OCI-LY7 (cell line): Measurements from ENCODE around the gene MYH7. TPM values are rescaled to one million over a fixed set of nuclear protein-coding genes. Genes with fewer than 3 reads are reported as not detected.

Experiments
- BruUV-seq: library from RNA; stranded (reverse); fragments of 400-500 nt; replicated peaks from 2 replicates; lab custom pipeline; 2021; lab: Mats Ljungman, UMichigan
- CTCF ChIA-PET: fragments of 300-600 bp; sonication (Branson Sonifier 250); formaldehyde crosslinking; loops from one replicate; lab custom pipeline; 2022; ENCODE audit warnings: antibody characterized with exemption; ENCODE audit not compliant: unreplicated experiment; lab: Charles Lee
- POLR2A ChIA-PET: fragments of 300-600 bp; sonication (Branson Sonifier 250); formaldehyde crosslinking; loops from one replicate; lab custom pipeline; 2022; ENCODE audit warnings: antibody characterized with exemption; lab: Charles Lee
- DNase-seq: peaks from one replicate; pipeline ENCODE4 v3.0.0-alpha.2; 2015; ENCODE audit warnings: low spot score
- H2AFZ ChIP-seq: fragments of 200-600 bp; sonication (generic), shearing (Covaris generic); 2 replicates; pipeline ENCODE4 v1.6.1; 2014; ENCODE audit warnings: mild to moderate bottlenecking, antibody characterized with exemption, low read length, moderate library complexity
- H3K27ac ChIP-seq: fragments of 200-600 bp; sonication (generic); 2 replicates; pipeline ENCODE4 v1.5.1; 2014; ENCODE audit warnings: mixed run types, low read depth, mild to moderate bottlenecking, moderate library complexity, low read length, inconsistent platforms; ENCODE audit not compliant: poor library complexity, severe bottlenecking
- H3K36me3 ChIP-seq: fragments of 200-600 bp; sonication (generic); 2 replicates; pipeline ENCODE4 v1.6.1; 2014; ENCODE audit warnings: mild to moderate bottlenecking, antibody characterized with exemption, low read length, moderate library complexity, mixed read lengths; ENCODE audit not compliant: insufficient read depth
- H3K4me1 ChIP-seq: fragments of 200-600 bp; sonication (generic); 2 replicates; pipeline ENCODE4 v1.5.1; 2014; ENCODE audit warnings: mild to moderate bottlenecking, low read length; ENCODE audit not compliant: insufficient read depth, poor library complexity, severe bottlenecking
- H3K4me2 ChIP-seq: fragments of 200-600 bp; sonication (generic); 2 replicates; pipeline ENCODE4 v1.6.1; 2014; ENCODE audit warnings: mild to moderate bottlenecking, low read length
- H3K4me3 ChIP-seq: fragments of 200-600 bp; sonication (generic); 2 replicates; pipeline ENCODE4 v1.5.1; 2014; ENCODE audit warnings: mild to moderate bottlenecking, low read depth, low read length; ENCODE audit not compliant: poor library complexity, severe bottlenecking
- H3K79me2 ChIP-seq: fragments of 200-600 bp; sonication (generic); 2 replicates; pipeline ENCODE4 v1.6.1; 2016; ENCODE audit warnings: low read depth, mild to moderate bottlenecking, low read length, moderate library complexity, mixed read lengths; ENCODE audit not compliant: insufficient read depth
- H3K9me2 ChIP-seq: fragments of 200-600 bp; sonication (generic); 2 replicates; pipeline ENCODE4 v1.6.1; 2016; ENCODE audit warnings: mild to moderate bottlenecking, low read length, mixed read lengths; ENCODE audit not compliant: insufficient read depth
- H3K9me3 ChIP-seq: fragments of 200-600 bp; sonication (generic); 2 replicates; pipeline ENCODE4 v1.6.1; 2014; ENCODE audit warnings: mild to moderate bottlenecking, mixed run types, low read length, mixed read lengths
- H4K20me1 ChIP-seq: fragments of 200-600 bp; sonication (generic); 2 replicates; pipeline ENCODE4 v1.6.1; 2014; ENCODE audit warnings: mild to moderate bottlenecking, antibody characterized with exemption, low read length, moderate library complexity, mixed read lengths; ENCODE audit not compliant: insufficient read depth
- CTCF ChIP-seq: fragments of 200-600 bp; sonication (generic); conservative IDR thresholded peaks from 2 replicates; pipeline ENCODE4 v1.5.1; 2014; ENCODE audit warnings: mild to moderate bottlenecking, antibody characterized with exemption, low read length, moderate library complexity, mixed read lengths
- EZH2phosphoT487 ChIP-seq: fragments of 200-600 bp; sonication (generic); IDR thresholded peaks from 2 replicates; pipeline ENCODE4 v1.6.1; 2018; ENCODE audit warnings: low read depth, borderline replicate concordance, mild to moderate bottlenecking, mixed run types, antibody characterized with exemption, low read length, moderate library complexity, mixed read lengths
- intact Hi-C: fragments of 100-400 bp; cut with micrococcal nuclease; formaldehyde crosslinking; loops from one replicate; pipeline ENCODE4 v1.10.0; 2022; ENCODE audit not compliant: unreplicated experiment
- total RNA-seq, 2 experiments: library from RNA; depleted of rRNA in 1 of 2; stranded (reverse); fragments of >200 nt in 1 of 2; shearing (Covaris generic) in 1 of 2; gene quantifications; 2 replicates each; pipeline ENCODE4 v1.2.3, GENCODE V29; 2014 to 2022

Gene MYH7
- total RNA-seq, 2 experiments from 2014 or later, result not detected

- no peaks in the 10 kb centered on the region for H3K4me1 ChIP-seq
- POLR2A ChIA-PET, result no interaction called here
- no peaks in the 10 kb centered on the region for H3K36me3 ChIP-seq
- no peak for TF ChIP-seq EZH2phosphoT487
- no peak for TF ChIP-seq CTCF
- H3K9me3 ChIP-seq, result no peaks in the 10 kb centered on the region
- H2AFZ ChIP-seq, result no peak overlapping the region
- H4K20me1 ChIP-seq, result no peaks in the 10 kb centered on the region
- CTCF ChIA-PET, result no interaction called here
- no peaks in the 10 kb centered on the region for H3K9me2 ChIP-seq
- no peak overlapping the region for H3K4me2 ChIP-seq
- no peak overlapping the region for H3K4me3 ChIP-seq
- H3K79me2 ChIP-seq, result no peaks in the 10 kb centered on the region
- no TSS peak for BruUV-seq
- DNase-seq, result no peak
- no peak overlapping the region for H3K27ac ChIP-seq
- intact Hi-C loops, result no loop called here
Observed at GRCh38 chr14:23373041-23373440, 62.4 kb downstream of the MYH7 start.

- Histone ChIP-seq H3K9me2 (no peaks in the 10 kb centered on the region), H3K4me2 (no peak within 1 kb of the TSS), H3K36me3 (no peaks in the 10 kb centered on the region), H3K4me3 (no peak within 1 kb of the TSS), H3K9me3 (no peaks in the 10 kb centered on the region), H4K20me1 (no peaks in the 10 kb centered on the region), H3K4me1 (no peaks in the 10 kb centered on the region), H2AFZ (no peak within 1 kb of the TSS), H3K79me2 (no peaks in the 10 kb centered on the region), H3K27ac (no peak within 1 kb of the TSS)
- intact Hi-C loops, result no loop called here
- no peak for TF ChIP-seq EZH2phosphoT487
- no peak for TF ChIP-seq CTCF
- ChIA-PET CTCF (no interaction called here), POLR2A (no interaction called here)
- no peak for DNase-seq
- BruUV-seq, result no TSS peak
Observed at GRCh38 chr14:23372509-23372908, 63.0 kb downstream of the MYH7 start, which contains the start of gene IL25. Gene IL25 (plus strand): TSS chr14:23372809.

DNA sequence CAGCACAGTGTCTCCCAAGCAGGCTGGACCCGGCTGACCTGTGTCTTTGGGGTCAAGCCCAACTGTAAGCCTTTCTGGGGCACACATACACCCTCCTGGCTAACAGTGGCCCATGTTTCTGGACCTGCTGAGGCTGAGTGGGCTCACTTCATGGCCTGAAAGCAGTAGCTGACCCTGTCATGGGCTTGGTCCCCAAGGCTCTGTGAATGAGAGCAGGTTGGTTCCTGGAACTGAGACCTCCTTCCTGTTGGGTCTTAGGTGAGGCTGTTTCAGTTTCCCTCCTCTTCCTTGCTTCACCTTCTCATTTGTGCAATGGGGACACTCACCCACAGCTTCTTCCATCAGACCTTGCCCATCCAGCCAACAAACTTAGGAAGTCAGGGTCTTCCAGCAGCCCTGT, 63.6 kb downstream of the MYH7 start:
- H3K9me3 ChIP-seq, result no peaks in the 10 kb centered on the region
- no peak overlapping the region for H3K4me2 ChIP-seq
- TF ChIP-seq CTCF (no peak), EZH2phosphoT487 (no peak)
- no peaks in the 10 kb centered on the region for H3K79me2 ChIP-seq
- H3K9me2 ChIP-seq, result no peaks in the 10 kb centered on the region
- no peak for DNase-seq
- intact Hi-C loops, result no loop called here
- BruUV-seq, result no TSS peak
- H2AFZ ChIP-seq, result no peak overlapping the region
- no peak overlapping the region for H3K27ac ChIP-seq
- H4K20me1 ChIP-seq, result no peaks in the 10 kb centered on the region
- no peaks in the 10 kb centered on the region for H3K36me3 ChIP-seq
- CTCF ChIA-PET, result no interaction called here
- H3K4me3 ChIP-seq, result no peak overlapping the region
- H3K4me1 ChIP-seq, result no peaks in the 10 kb centered on the region
- POLR2A ChIA-PET, result interaction anchor here (0.6 kb wide), 1 partner anchor 138 kb away, joined by 3 read pairs; no protein-coding TSS in a partner anchor
